Nucleus accumbens (tissue), 56 donors: ENCODE results near the gene GPR62.

Source experiments
- DNase-seq, 56 donors: peaks; one replicate each; lab custom pipeline; 2025; lab: John Stamatoyannopoulos, UW

The GPR62 gene

GRCh38 chr3:52006017-52006819 lies 51.0 kb downstream of the GPR62 start:
- peak in 11 of 56 donors; percentile 16 to 59 (median 35) for DNase-seq

- DNase-seq, result no peak
Observed at GRCh38 chr3:52006820-52007133, 51.6 kb downstream of the GPR62 start.
